ENCODE measurements around the gene TSPOAP1.

- TF ChIP-seq CTCF (IDR thresholded peaks at IDR 0.05) (no peak), POLR2AphosphoS5 (IDR thresholded peaks at IDR 0.05) (no peak)
These were observed 57.9 kb downstream of the TSPOAP1 start for GRCh38 chr17:58270476-58271215.
